MM.1S (cell line): ENCODE data around the gene CDK17.

ENCODE experiments used
- CTCF ChIP-seq: fragments of 300-600 bp; sonication (generic); IDR thresholded peaks from 2 replicates; pipeline ENCODE4 v1.5.1; 2016; ENCODE audit warnings: antibody characterized with exemption, low read length, mixed read lengths
- EZH2 ChIP-seq: fragments of 300-600 bp; sonication (generic); optimal IDR thresholded peaks from 2 replicates; pipeline ENCODE3; 2017; ENCODE audit warnings: low read depth, mild to moderate bottlenecking, antibody characterized with exemption, low read length, mixed read lengths
- EZH2phosphoT487 ChIP-seq: fragments of 300-600 bp; sonication (generic); IDR thresholded peaks from 2 replicates; pipeline ENCODE4 v1.6.1; 2018; ENCODE audit warnings: antibody characterized with exemption, low read length

- TF ChIP-seq CTCF, result no peak
- no peak for TF ChIP-seq EZH2phosphoT487
- TF ChIP-seq EZH2, result no peak
These were observed 8.8 kb upstream of the CDK17 start for GRCh38 chr12:96408993-96409392.
